ENCODE results near the gene FBRSL1. TPM values are rescaled to one million over a fixed set of nuclear protein-coding genes. Genes with fewer than 3 reads are reported as not detected.

Gene FBRSL1
- total and polyA plus RNA-seq, 9 of the 15 experiments (the other 6 are each of a cell fraction or from before 2014, with no cell fraction given): 0.24 to 129 (median 7.3) TPM

- Histone ChIP-seq H3K27me3 (ENCODE audit: control insufficient read depth in 2 of 2, insufficient read depth in 2 of 2, low read length in 2 of 2) (no peaks in the 10 kb centered on the region), H3K36me3 (ENCODE audit: control insufficient read depth, insufficient read depth, low read length) (no peaks in the 10 kb centered on the region), H3K4me1 (replicated peaks in 1 of 2; ENCODE audit: control insufficient read depth in 2 of 2, insufficient read depth in 2 of 2, low read length in 2 of 2) (peaks cover 0 to 62% of the 10 kb centered on the region in 2 experiments; a peak in 2 of 5 replicates), H3K9me1 (ENCODE audit: control insufficient read depth, insufficient read depth, low read length) (no peaks in the 10 kb centered on the region), H3K27ac (ENCODE audit: extremely low read depth, low read depth, low read length) (no peak overlapping the region), H3K4me3 (no peak overlapping the region), H3K4me2 (ENCODE audit: insufficient read depth, low read length) (no peak overlapping the region), H3K9me3 (replicated peaks; ENCODE audit: control insufficient read depth, insufficient read depth, low read depth, low read length) (no peaks in the 10 kb centered on the region), H3K79me2 (ENCODE audit: control insufficient read depth, insufficient read depth, low read length) (no peaks in the 10 kb centered on the region), H2AFZ (ENCODE audit: low read depth, low read length) (no peak overlapping the region), H4K20me1 (replicated peaks; ENCODE audit: control insufficient read depth, insufficient read depth, low read length) (peaks cover 13% of the 10 kb centered on the region; the same call in 1 of the 2 replicates), H3K9ac (ENCODE audit: insufficient read depth in 1 of 2, low read depth in 2 of 2, low read length in 2 of 2) (0 out of 4 replicates have a peak overlapping the region, but pooled peaks of 1 of the 2 experiments have one; percentile 24)
- intact Hi-C loops (cut with micrococcal nuclease) (no loop called here), in situ Hi-C loops (cut with MboI) (loop anchor here (10.0 kb wide), 1 partner anchor 136 kb away; no protein-coding TSS in a partner anchor)
- BruUV-seq (replicated peaks): no TSS peak
- ATAC-seq (no peak), FAIRE-seq (no peak), DNase-seq (ENCODE audit: extremely low read depth in 1 of 4, low spot score in 3 of 4) (no peak)
- ChIA-PET POLR2A (interaction anchor here (0.6 to 0.9 kb wide), 2 partner anchors 27 to 140 kb away, joined by 3 read pairs; no protein-coding TSS in a partner anchor), CTCF (ENCODE audit: low intra/inter-chr PET ratio) (no interaction called here)
- TF ChIP-seq TBL1XR1 (IDR thresholded peaks at IDR 0.05; ENCODE audit: low read length in 2 of 2) (no peak), SUPT5H (IDR thresholded peaks at IDR 0.05) (no peak), ZNF436 (CRISPR knock-in tag; IDR thresholded peaks at IDR 0.05) (no peak), ZFP36 (IDR thresholded peaks at IDR 0.05; ENCODE audit: low read depth, low read length, partially characterized antibody) (no peak), EGR1 (conservative IDR thresholded peaks at IDR 0.05) (no peak), RBM22 (IDR thresholded peaks at IDR 0.05; ENCODE audit: low read depth, low read length, poor library complexity, severe bottlenecking) (peak; percentile 37)
- TF ChIP-seq, protein P1, sequence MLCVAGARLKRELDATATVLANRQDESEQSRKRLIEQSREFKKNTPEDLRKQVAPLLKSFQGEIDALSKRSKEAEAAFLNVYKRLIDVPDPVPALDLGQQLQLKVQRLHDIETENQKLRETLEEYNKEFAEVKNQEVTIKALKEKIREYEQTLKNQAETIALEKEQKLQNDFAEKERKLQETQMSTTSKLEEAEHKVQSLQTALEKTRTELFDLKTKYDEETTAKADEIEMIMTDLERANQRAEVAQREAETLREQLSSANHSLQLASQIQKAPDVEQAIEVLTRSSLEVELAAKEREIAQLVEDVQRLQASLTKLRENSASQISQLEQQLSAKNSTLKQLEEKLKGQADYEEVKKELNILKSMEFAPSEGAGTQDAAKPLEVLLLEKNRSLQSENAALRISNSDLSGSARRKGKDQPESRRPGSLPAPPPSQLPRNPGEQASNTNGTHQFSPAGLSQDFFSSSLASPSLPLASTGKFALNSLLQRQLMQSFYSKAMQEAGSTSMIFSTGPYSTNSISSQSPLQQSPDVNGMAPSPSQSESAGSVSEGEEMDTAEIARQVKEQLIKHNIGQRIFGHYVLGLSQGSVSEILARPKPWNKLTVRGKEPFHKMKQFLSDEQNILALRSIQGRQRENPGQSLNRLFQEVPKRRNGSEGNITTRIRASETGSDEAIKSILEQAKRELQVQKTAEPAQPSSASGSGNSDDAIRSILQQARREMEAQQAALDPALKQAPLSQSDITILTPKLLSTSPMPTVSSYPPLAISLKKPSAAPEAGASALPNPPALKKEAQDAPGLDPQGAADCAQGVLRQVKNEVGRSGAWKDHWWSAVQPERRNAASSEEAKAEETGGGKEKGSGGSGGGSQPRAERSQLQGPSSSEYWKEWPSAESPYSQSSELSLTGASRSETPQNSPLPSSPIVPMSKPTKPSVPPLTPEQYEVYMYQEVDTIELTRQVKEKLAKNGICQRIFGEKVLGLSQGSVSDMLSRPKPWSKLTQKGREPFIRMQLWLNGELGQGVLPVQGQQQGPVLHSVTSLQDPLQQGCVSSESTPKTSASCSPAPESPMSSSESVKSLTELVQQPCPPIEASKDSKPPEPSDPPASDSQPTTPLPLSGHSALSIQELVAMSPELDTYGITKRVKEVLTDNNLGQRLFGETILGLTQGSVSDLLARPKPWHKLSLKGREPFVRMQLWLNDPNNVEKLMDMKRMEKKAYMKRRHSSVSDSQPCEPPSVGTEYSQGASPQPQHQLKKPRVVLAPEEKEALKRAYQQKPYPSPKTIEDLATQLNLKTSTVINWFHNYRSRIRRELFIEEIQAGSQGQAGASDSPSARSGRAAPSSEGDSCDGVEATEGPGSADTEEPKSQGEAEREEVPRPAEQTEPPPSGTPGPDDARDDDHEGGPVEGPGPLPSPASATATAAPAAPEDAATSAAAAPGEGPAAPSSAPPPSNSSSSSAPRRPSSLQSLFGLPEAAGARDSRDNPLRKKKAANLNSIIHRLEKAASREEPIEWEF (CRISPR knock-in tag; IDR thresholded peaks at IDR 0.05): no peak
- TF ChIP-seq, protein P2, sequence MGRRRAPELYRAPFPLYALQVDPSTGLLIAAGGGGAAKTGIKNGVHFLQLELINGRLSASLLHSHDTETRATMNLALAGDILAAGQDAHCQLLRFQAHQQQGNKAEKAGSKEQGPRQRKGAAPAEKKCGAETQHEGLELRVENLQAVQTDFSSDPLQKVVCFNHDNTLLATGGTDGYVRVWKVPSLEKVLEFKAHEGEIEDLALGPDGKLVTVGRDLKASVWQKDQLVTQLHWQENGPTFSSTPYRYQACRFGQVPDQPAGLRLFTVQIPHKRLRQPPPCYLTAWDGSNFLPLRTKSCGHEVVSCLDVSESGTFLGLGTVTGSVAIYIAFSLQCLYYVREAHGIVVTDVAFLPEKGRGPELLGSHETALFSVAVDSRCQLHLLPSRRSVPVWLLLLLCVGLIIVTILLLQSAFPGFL (CRISPR knock-in tag; IDR thresholded peaks at IDR 0.05): no peak
- WGBS (ENCODE audit: insufficient coverage, low coverage, missing lambda C conversion rate): 63% methylated on average over 27 of the region's 30 CpGs
Observed at GRCh38 chr12:132550830-132551640, 61.1 kb downstream of the FBRSL1 start.
